K562 (cell line): Measurements from ENCODE around the gene GPR37L1. TPM values are rescaled to one million over a fixed set of nuclear protein-coding genes. Genes with fewer than 3 reads are reported as not detected.

Experiments used
- ATAC-seq: fragments of 200-7000 bp; cut with Tn5 transposase; 3 replicates; pipeline ENCODE4 v1.9.1; 2020; ENCODE audit warnings: moderate library complexity
- BruUV-seq: library from RNA; stranded (reverse); fragments of 400-500 nt; replicated peaks from 2 replicates; lab custom pipeline; 2021; lab: Mats Ljungman, UMichigan
- CTCF ChIA-PET: fragments of 300-600 bp; formaldehyde crosslinking; extraction: SDS; loops from one replicate; lab custom pipeline; 2021; ENCODE audit warnings: low intra/inter-chr PET ratio; lab: Yijun Ruan, JAX
- POLR2A ChIA-PET: fragments of 300-600, 350-650 bp; sonication (Branson Sonifier 250); formaldehyde crosslinking; extraction: SDS; loops from one replicate; lab custom pipeline; 2021; ENCODE audit warnings: antibody characterized with exemption, inconsistent platforms; lab: Yijun Ruan, JAX
- DNase-seq, 4 experiments: peaks; one replicate each; pipeline versions ENCODE4 v3.0.0 to v3.0.0-alpha.2; 2011 to 2018; ENCODE audit warnings: low spot score in 3 of 4, mixed read lengths in 3 of 4; ENCODE audit errors: extremely low read depth in 1 of 4
- FAIRE-seq: peaks from 2 replicates; lab custom pipeline; 2011; peaks lifted over from hg19 to GRCh38; lab: Jason Lieb, UNC
- H2AFZ ChIP-seq: 2 replicates; pipeline ENCODE4 v1.6.0; 2011; ENCODE audit warnings: low read depth, low read length, control low read depth, inconsistent platforms
- H3K27ac ChIP-seq: fragments of 200-600 bp; 3 replicates; pipeline ENCODE4 v1.8.0; 2011; ENCODE audit warnings: low read depth, mild to moderate bottlenecking, control low read depth, inconsistent platforms, low read length, moderate library complexity, mixed read lengths; ENCODE audit errors: extremely low read depth
- H3K27me3 ChIP-seq, 2 experiments: fragments of 300-600 bp in 1 of 2; 2 replicates in 1 of 2; 3 replicates in 1 of 2; pipeline versions ENCODE4 v1.6.0 to v1.8.0; 2011; ENCODE audit warnings: inconsistent platforms in 2 of 2, low read length in 2 of 2, mild to moderate bottlenecking in 1 of 2, mixed read lengths in 1 of 2, moderate library complexity in 1 of 2; ENCODE audit not compliant: control insufficient read depth in 2 of 2, insufficient read depth in 2 of 2
- H3K36me3 ChIP-seq: fragments of 300-600 bp; 3 replicates; pipeline ENCODE4 v1.8.0; 2011; ENCODE audit warnings: mild to moderate bottlenecking, low read length, inconsistent platforms; ENCODE audit not compliant: control insufficient read depth, insufficient read depth
- H3K4me1 ChIP-seq, 2 experiments: fragments of 200-600 bp in 1 of 2; replicated peaks in 1 of 2; 2 replicates in 1 of 2; 3 replicates in 1 of 2; pipeline versions ENCODE4 v1.5.1 to v1.8.0; 2011; ENCODE audit warnings: inconsistent platforms in 2 of 2, low read length in 2 of 2, mild to moderate bottlenecking in 1 of 2, mixed read lengths in 1 of 2, moderate library complexity in 1 of 2; ENCODE audit not compliant: control insufficient read depth in 2 of 2, insufficient read depth in 2 of 2
- H3K4me2 ChIP-seq: 2 replicates; pipeline ENCODE4 v1.6.1; 2011; ENCODE audit warnings: low read length, control low read depth, inconsistent platforms, mixed read lengths; ENCODE audit not compliant: insufficient read depth
- H3K4me3 ChIP-seq: fragments of 200-600 bp; sonication (generic), shearing (Covaris generic); 2 replicates; pipeline ENCODE4 v1.5.1; 2016; ENCODE audit warnings: control low read depth, inconsistent platforms
- H3K79me2 ChIP-seq: fragments of 200-600 bp; 3 replicates; pipeline ENCODE4 v1.8.0; 2011; ENCODE audit warnings: low read length, inconsistent platforms; ENCODE audit not compliant: control insufficient read depth, insufficient read depth
- H3K9ac ChIP-seq, 2 experiments: 2 replicates each; pipeline versions ENCODE4 v1.6.0 to v1.6.1; 2011; ENCODE audit warnings: low read depth in 2 of 2, low read length in 2 of 2, control low read depth in 1 of 2, inconsistent platforms in 1 of 2, mild to moderate bottlenecking in 1 of 2, mixed read lengths in 1 of 2; ENCODE audit not compliant: insufficient read depth in 1 of 2
- H3K9me1 ChIP-seq: one replicate; pipeline ENCODE4 v1.6.0; 2011; ENCODE audit warnings: inconsistent platforms, mild to moderate bottlenecking, low read length, moderate library complexity; ENCODE audit not compliant: control insufficient read depth, insufficient read depth
- H3K9me3 ChIP-seq: replicated peaks from 2 replicates; pipeline ENCODE4 v1.5.1; 2011; ENCODE audit warnings: low read depth, low read length, inconsistent platforms; ENCODE audit not compliant: control insufficient read depth, insufficient read depth
- H4K20me1 ChIP-seq: replicated peaks from 2 replicates; pipeline ENCODE4 v1.6.1; 2011; ENCODE audit warnings: low read length, inconsistent platforms, mixed read lengths; ENCODE audit not compliant: control insufficient read depth, insufficient read depth
- CBX1 ChIP-seq: sonication (generic); IDR thresholded peaks from 2 replicates; pipeline ENCODE4 v1.6.1; 2016; ENCODE audit warnings: antibody characterized with exemption, low read depth, mild to moderate bottlenecking
- E2F6 ChIP-seq, 2 experiments: IDR thresholded peaks; 2 replicates each; pipeline ENCODE4 v1.6.1; 2011; ENCODE audit warnings: borderline replicate concordance in 1 of 2, control low read depth in 1 of 2, low read depth in 1 of 2, low read length in 1 of 2, mild to moderate bottlenecking in 1 of 2, mixed read lengths in 1 of 2, moderate library complexity in 1 of 2; ENCODE audit not compliant: insufficient read depth in 1 of 2, insufficient read length in 1 of 2, poor library complexity in 1 of 2, severe bottlenecking in 1 of 2; ENCODE audit errors: extremely low read depth in 1 of 2
- EGR1 ChIP-seq: fragments of 450-650 bp; conservative IDR thresholded peaks from 2 replicates; pipeline ENCODE4 v1.6.1; 2017; ENCODE audit warnings: mild to moderate bottlenecking
- FOXM1 ChIP-seq, 2 experiments: fragments of 450-650 bp in 1 of 2; sonication (generic) in 1 of 2; formaldehyde crosslinking in 1 of 2; IDR thresholded peaks; 2 replicates each; pipeline versions ENCODE4 v1.6.1 to v1.9.0; 2017 to 2022; ENCODE audit warnings: low read depth in 2 of 2, mild to moderate bottlenecking in 2 of 2, missing genetic modification reagents in 1 of 2, moderate library complexity in 1 of 2
- GABPB1 ChIP-seq: sonication (generic); formaldehyde crosslinking; IDR thresholded peaks from 2 replicates; pipeline ENCODE4 v1.8.0; 2022; ENCODE audit warnings: mild to moderate bottlenecking, missing genetic modification reagents
- POLR2AphosphoS5 ChIP-seq: IDR thresholded peaks from 2 replicates; pipeline ENCODE4 v1.6.1; 2011; ENCODE audit warnings: mild to moderate bottlenecking, low read depth, low read length, moderate library complexity; ENCODE audit not compliant: control insufficient read depth, insufficient read depth
- RBBP5 ChIP-seq: fragments of 200-600 bp; sonication (generic); IDR thresholded peaks from 2 replicates; pipeline ENCODE4 v1.6.1; 2012; ENCODE audit warnings: borderline replicate concordance, mild to moderate bottlenecking, low read length, control low read depth, inconsistent platforms; ENCODE audit not compliant: insufficient read depth, poor library complexity, severe bottlenecking
- RBFOX2 ChIP-seq: fragments of 200-400 bp; formaldehyde crosslinking; IDR thresholded peaks from 2 replicates; pipeline ENCODE4 v1.6.1; 2017; ENCODE audit warnings: low read depth, mild to moderate bottlenecking, low read length, moderate library complexity
- RCOR1 ChIP-seq, 2 experiments: IDR thresholded peaks; 2 replicates each; pipeline ENCODE4 v1.6.1; 2012; ENCODE audit warnings: low read depth in 2 of 2, low read length in 2 of 2, borderline replicate concordance in 1 of 2, improper control_type of control experiment in 1 of 2
- SIX5 ChIP-seq, 2 experiments: IDR thresholded peaks; 2 replicates each; pipeline ENCODE4 v1.6.1; 2011; ENCODE audit warnings: low read length in 2 of 2, borderline replicate concordance in 1 of 2, low read depth in 1 of 2, mild to moderate bottlenecking in 1 of 2, moderate library complexity in 1 of 2; ENCODE audit not compliant: insufficient read depth in 1 of 2
- SUPT5H ChIP-seq: fragments of 450-650 bp; IDR thresholded peaks from 2 replicates; pipeline ENCODE4 v1.6.1; 2016
- TAF1 ChIP-seq: IDR thresholded peaks from 2 replicates; pipeline ENCODE4 v1.6.1; 2011; ENCODE audit warnings: mild to moderate bottlenecking, low read length, moderate library complexity; ENCODE audit not compliant: insufficient read depth, control insufficient read depth, severe bottlenecking; ENCODE audit errors: extremely low read depth
- TCF3 ChIP-seq: sonication (generic); formaldehyde crosslinking; IDR thresholded peaks from 2 replicates; pipeline ENCODE4 v1.4.0; 2020; ENCODE audit warnings: mild to moderate bottlenecking, missing genetic modification reagents
- ZBTB9 ChIP-seq: fragments of 450-650 bp; formaldehyde crosslinking; IDR thresholded peaks from 2 replicates; pipeline ENCODE4 v1.4.0; 2020; ENCODE audit warnings: mild to moderate bottlenecking, moderate library complexity
- ZC3H11A ChIP-seq: IDR thresholded peaks from 2 replicates; pipeline ENCODE4 v1.6.1; 2012; ENCODE audit warnings: low read depth, low read length, improper control_type of control experiment
- ZEB2 ChIP-seq: fragments of 450-650 bp; IDR thresholded peaks from 2 replicates; pipeline ENCODE4 v1.6.1; 2016
- ZFX ChIP-seq: sonication (generic); formaldehyde crosslinking; IDR thresholded peaks from 2 replicates; pipeline ENCODE4 v1.8.0; 2022; ENCODE audit warnings: mild to moderate bottlenecking, missing genetic modification reagents, moderate library complexity
- ZNF197 ChIP-seq: fragments of 200-800 bp; sonication (Bioruptor generic); IDR thresholded peaks from 2 replicates; pipeline ENCODE4 v1.6.1; 2016; ENCODE audit warnings: low read depth, missing genetic modification characterization, missing compliant biosample characterization
- WGBS: fragments of 100-300 bp; shearing (Covaris generic); methylation state at CpG from one replicate; pipeline ENCODE4 v1.1.6; 2016; ENCODE audit warnings: low coverage, mixed read lengths; ENCODE audit not compliant: insufficient coverage; ENCODE audit errors: missing lambda C conversion rate; 5-methylcytosine and 5-hydroxymethylcytosine counted together
- in situ Hi-C: fragments of 300-500 bp; cut with MboI; formaldehyde crosslinking; loops from 4 replicates; pipeline ENCODE4 v1.15.0; 2018; ENCODE audit warnings: inconsistent platforms, mixed read lengths
- intact Hi-C: fragments of 100-400 bp; cut with micrococcal nuclease; formaldehyde crosslinking; loops from 2 replicates; pipeline ENCODE4 v1.14.2; 2022
- polyA plus RNA-seq, 8 experiments: library from polyadenylated mRNA; depleted of rRNA in 4 of 8; stranded (reverse) in 5 of 8; unstranded in 3 of 8; fragments of >200 nt; fragmentation: Nextera tagmentation in 2 of 8; fragmentation: Illumina TruSeq in 1 of 8; extraction: Ambion mirVana in 2 of 8; extraction: Trizol in 1 of 8; gene quantifications; 2 replicates each; pipeline versions ENCODE4 v1.2.1 to v1.2.3, GENCODE V29; 2011 to 2014; ENCODE audit warnings: inconsistent platforms in 1 of 8, missing spikeins in 1 of 8
- total RNA-seq, 7 experiments: library from RNA; depleted of rRNA in 6 of 7; stranded (reverse); fragments of >200 nt in 6 of 7; fragmentation: Illumina TruSeq in 2 of 7; extraction: Trizol in 2 of 7; gene quantifications; 2 replicates each; pipeline versions ENCODE4 v1.2.1 to v1.2.3, GENCODE V29; 2011 to 2021; ENCODE audit warnings: low replicate concordance in 1 of 7

The GPR37L1 gene
- total and polyA plus RNA-seq, 9 of the 15 experiments (the other 6 are each of a cell fraction or from before 2014, with no cell fraction given), result not detected

GRCh38 chr1:202165267-202165941 lies 42.7 kb downstream of the GPR37L1 start:
- 6% methylated on average over 20 of the region's 20 CpGs for WGBS
- intact Hi-C loops, result no loop called here
- no peaks in the 10 kb centered on the region for H3K27me3 ChIP-seq
- H3K9me1 ChIP-seq, result no peaks in the 10 kb centered on the region
- ATAC-seq, result peak; percentile 12
- H3K36me3 ChIP-seq, result peaks cover 23% of the 10 kb centered on the region; the same call in 2 of the 3 replicates
- no peaks in the 10 kb centered on the region for H4K20me1 ChIP-seq
- peak overlapping the region; percentile 99 for H3K27ac ChIP-seq
- peak; percentile 77 to 94 (median 81) for DNase-seq
- H3K79me2 ChIP-seq, result peaks cover 70% of the 10 kb centered on the region
- no TSS peak for BruUV-seq
- H3K9ac ChIP-seq, result peak overlapping the region; percentile 89 to 92
- peak overlapping the region; percentile 20; the same call in 1 of the 2 replicates for H2AFZ ChIP-seq
- H3K4me2 ChIP-seq, result peak overlapping the region; percentile 90
- FAIRE-seq, result no peak
- in situ Hi-C loops, result no loop called here
- CTCF ChIA-PET, result no interaction called here
- H3K9me3 ChIP-seq, result no peaks in the 10 kb centered on the region
- peak overlapping the region; percentile 45 for H3K4me3 ChIP-seq
- peaks cover 63 to 85% of the 10 kb centered on the region in 2 experiments for H3K4me1 ChIP-seq
- POLR2A ChIA-PET, result interaction anchor here (0.6 to 1.8 kb wide), 10 partner anchors 9 to 135 kb away, joined by 3 to 8 read pairs (median 4); partner anchors contain the start of gene ARL8A
- TF ChIP-seq RBBP5, result peak; percentile 25
- peak; percentile 64 for TF ChIP-seq RBFOX2
- TF ChIP-seq ZEB2, result peak; percentile 50
- TF ChIP-seq ZFX (CRISPR knock-in tag), result no peak
- TF ChIP-seq POLR2AphosphoS5, result 0 out of 2 replicates have a peak, but pooled peaks have one; percentile 35
- TF ChIP-seq SIX5 (IDR thresholded peaks at IDR 0.05; ENCODE audit: borderline replicate concordance in 1 of 2, insufficient read depth in 1 of 2, low read depth in 1 of 2, low read length in 2 of 2), result no peak
- TF ChIP-seq TAF1, result peak; percentile 10
- TF ChIP-seq SUPT5H, result peak; percentile 16; the same call in 1 of the 2 replicates
- TF ChIP-seq RCOR1 (IDR thresholded peaks at IDR 0.05; ENCODE audit: borderline replicate concordance in 1 of 2, low read depth in 2 of 2, low read length in 2 of 2), result 0 out of 4 replicates have a peak, but pooled peaks of 1 of the 2 experiments have one; percentile 60
- TF ChIP-seq E2F6 (IDR thresholded peaks at IDR 0.05; ENCODE audit: borderline replicate concordance in 1 of 2, extremely low read depth in 1 of 2, insufficient read depth in 1 of 2, insufficient read length in 1 of 2, low read depth in 1 of 2, low read length in 1 of 2, poor library complexity in 1 of 2, severe bottlenecking in 1 of 2), result peak in 1 of 2 experiments; percentile 18
- TF ChIP-seq TCF3 (CRISPR knock-in tag), result no peak
- no peak for TF ChIP-seq ZC3H11A
- 0 out of 2 replicates have a peak, but pooled peaks have one; percentile 67 for TF ChIP-seq ZNF197 (CRISPR knock-in tag)
- no peak for TF ChIP-seq ZBTB9 (CRISPR knock-in tag)
- peak; percentile 41; the same call in 1 of the 2 replicates for TF ChIP-seq GABPB1 (CRISPR knock-in tag)
- TF ChIP-seq EGR1, result peak; percentile 98
- no peak for TF ChIP-seq CBX1
- TF ChIP-seq FOXM1 (IDR thresholded peaks at IDR 0.05; ENCODE audit: low read depth), result no peak
- no peak; the same call in 1 of the 2 replicates for TF ChIP-seq FOXM1 (CRISPR knock-in tag; IDR thresholded peaks at IDR 0.05; ENCODE audit: low read depth)
